ENCODE measurements around the gene SH3RF1. TPM values are rescaled to one million over a fixed set of nuclear protein-coding genes. Genes with fewer than 3 reads are reported as not detected.

Gene SH3RF1
- total RNA-seq, 3 donors from 2014 or later (not counting 1 experiment from before 2014, with no cell fraction given) = 0.54 to 2.4 (median 1.6) TPM

- Histone ChIP-seq H3K9me3 (ENCODE audit: control insufficient read depth, insufficient read depth, low read length) (no peaks in the 10 kb centered on the region), H3K36me3 (ENCODE audit: control insufficient read depth, insufficient read depth, low read length) (no peaks in the 10 kb centered on the region), H3K4me3 (ENCODE audit: low read length) (no peak overlapping the region), H3K27ac (ENCODE audit: low read length) (no peak overlapping the region), H3K4me1 (ENCODE audit: control insufficient read depth, insufficient read depth, low read length) (no peaks in the 10 kb centered on the region), H3K27me3 (ENCODE audit: control insufficient read depth, insufficient read depth, low read length) (no peaks in the 10 kb centered on the region)
- DNase-seq = no peak
- 89% methylated on average over 4 of the region's 4 CpGs for WGBS (ENCODE audit: insufficient coverage)
- no peak for ATAC-seq
- Mint-ChIP-seq H3K27me3 (ENCODE audit: low read depth in 2 of 2) (no peaks in the 10 kb centered on the region), H3K36me3 (no peaks in the 10 kb centered on the region), H3K27ac (no peak overlapping the region), H3K4me1 (no peaks in the 10 kb centered on the region), H3K4me3 (no peak overlapping the region), H3K9me3 (no peaks in the 10 kb centered on the region)
- intact Hi-C loops (cut with micrococcal nuclease) = no loop called here
- TF ChIP-seq CTCF (IDR thresholded peaks at IDR 0.05) = no peak
Observed at GRCh38 chr4:169047956-169048355, 222.8 kb downstream of the SH3RF1 start.

- Histone ChIP-seq H3K4me3 (ENCODE audit: low read length) (no peak overlapping the region), H3K4me1 (ENCODE audit: control insufficient read depth, insufficient read depth, low read length) (no peaks in the 10 kb centered on the region), H3K9me3 (ENCODE audit: control insufficient read depth, insufficient read depth, low read length) (no peaks in the 10 kb centered on the region), H3K27me3 (ENCODE audit: control insufficient read depth, insufficient read depth, low read length) (no peaks in the 10 kb centered on the region), H3K36me3 (ENCODE audit: control insufficient read depth, insufficient read depth, low read length) (no peaks in the 10 kb centered on the region), H3K27ac (ENCODE audit: low read length) (no peak overlapping the region)
- WGBS (ENCODE audit: insufficient coverage) = 85% methylated on average over 14 of the region's 15 CpGs
- Mint-ChIP-seq H3K4me1 (no peaks in the 10 kb centered on the region), H3K4me3 (no peak overlapping the region), H3K36me3 (no peaks in the 10 kb centered on the region), H3K27me3 (ENCODE audit: low read depth in 2 of 2) (no peaks in the 10 kb centered on the region), H3K27ac (no peak overlapping the region), H3K9me3 (no peaks in the 10 kb centered on the region)
- no peak for TF ChIP-seq CTCF (IDR thresholded peaks at IDR 0.05)
- DNase-seq (no peak), ATAC-seq (no peak)
- intact Hi-C loops (cut with micrococcal nuclease) = no loop called here
Observed at GRCh38 chr4:169045862-169046584, 224.7 kb downstream of the SH3RF1 start.

- Histone ChIP-seq H3K27ac (ENCODE audit: low read length) (no peak overlapping the region), H3K9me3 (ENCODE audit: control insufficient read depth, insufficient read depth, low read length) (no peaks in the 10 kb centered on the region), H3K4me3 (ENCODE audit: low read length) (no peak overlapping the region), H3K36me3 (ENCODE audit: control insufficient read depth, insufficient read depth, low read length) (no peaks in the 10 kb centered on the region), H3K4me1 (ENCODE audit: control insufficient read depth, insufficient read depth, low read length) (no peaks in the 10 kb centered on the region), H3K27me3 (ENCODE audit: control insufficient read depth, insufficient read depth, low read length) (no peaks in the 10 kb centered on the region)
- ATAC-seq (no peak), DNase-seq (no peak)
- Mint-ChIP-seq H3K4me3 (no peak overlapping the region), H3K27me3 (ENCODE audit: low read depth in 2 of 2) (no peaks in the 10 kb centered on the region), H3K9me3 (no peaks in the 10 kb centered on the region), H3K4me1 (no peaks in the 10 kb centered on the region), H3K36me3 (no peaks in the 10 kb centered on the region), H3K27ac (no peak overlapping the region)
- WGBS (ENCODE audit: insufficient coverage) = 84% methylated on average over 5 of the region's 5 CpGs
- intact Hi-C loops (cut with micrococcal nuclease) = no loop called here
- TF ChIP-seq CTCF (IDR thresholded peaks at IDR 0.05) = no peak
Observed at GRCh38 chr4:169044714-169045447, 225.9 kb downstream of the SH3RF1 start.
